GM12874 (cell line): ENCODE results near the gene CTAGE9.
"Not testable (repeated sequence)": the region's sequence is repeated elsewhere in the genome, so short reads cannot be mapped to it uniquely, and the experiment has no call there.

ENCODE experiments used
- CTCF ChIP-seq: IDR thresholded peaks from 2 replicates; pipeline ENCODE4 v1.5.1; 2011; ENCODE audit warnings: low read depth, mild to moderate bottlenecking, control low read depth, low read length, moderate library complexity; ENCODE audit not compliant: insufficient read depth

Gene CTAGE9, protein sequence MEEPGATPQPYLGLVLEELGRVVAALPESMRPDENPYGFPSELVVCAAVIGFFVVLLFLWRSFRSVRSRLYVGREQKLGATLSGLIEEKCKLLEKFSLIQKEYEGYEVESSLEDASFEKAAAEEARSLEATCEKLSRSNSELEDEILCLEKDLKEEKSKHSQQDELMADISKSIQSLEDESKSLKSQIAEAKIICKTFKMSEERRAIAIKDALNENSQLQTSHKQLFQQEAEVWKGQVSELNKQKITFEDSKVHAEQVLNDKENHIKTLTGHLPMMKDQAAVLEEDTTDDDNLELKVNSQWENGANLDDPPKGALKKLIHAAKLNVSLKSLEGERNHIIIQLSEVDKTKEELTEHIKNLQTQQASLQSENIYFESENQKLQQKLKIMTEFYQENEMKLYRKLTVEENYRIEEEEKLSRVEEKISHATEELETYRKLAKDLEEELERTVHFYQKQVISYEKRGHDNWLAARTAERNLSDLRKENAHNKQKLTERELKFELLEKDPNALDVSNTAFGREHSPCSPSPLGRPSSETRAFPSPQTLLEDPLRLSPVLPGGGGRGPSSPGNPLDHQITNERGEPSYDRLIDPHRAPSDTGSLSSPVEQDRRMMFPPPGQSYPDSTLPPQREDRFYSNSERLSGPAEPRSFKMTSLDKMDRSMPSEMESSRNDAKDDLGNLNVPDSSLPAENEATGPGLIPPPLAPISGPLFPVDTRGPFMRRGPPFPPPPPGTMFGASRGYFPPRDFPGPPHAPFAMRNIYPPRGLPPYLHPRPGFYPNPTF

GRCh38 chr6:131710917-131711316 lies at the start of gene CTAGE9:
TSS of gene CTAGE9 (minus strand) at chr6:131711017. CDS start at chr6:131711017, 0 bp downstream.
- not testable (repeated sequence) for TF ChIP-seq CTCF

DNA sequence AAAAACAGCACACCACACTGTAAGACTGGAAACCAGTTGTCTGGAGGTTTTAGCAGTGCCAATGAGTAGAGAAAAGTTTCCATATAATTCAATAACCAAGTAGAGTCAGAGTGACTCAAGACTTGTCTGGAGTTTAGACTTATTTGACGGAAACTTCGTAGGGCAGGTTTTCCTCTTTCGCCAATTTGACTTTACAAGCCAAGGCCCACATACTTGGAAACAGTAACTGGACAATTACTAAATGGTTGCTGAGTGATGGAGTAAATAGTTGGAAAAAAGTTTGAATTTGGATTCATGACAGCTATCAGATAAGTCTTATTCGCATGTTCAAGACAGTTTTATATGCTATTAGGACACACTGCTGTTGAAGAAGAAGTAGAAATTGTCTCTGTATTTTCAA lies 48.1 kb upstream of the CTAGE9 start:
- TF ChIP-seq CTCF, result no peak

DNA sequence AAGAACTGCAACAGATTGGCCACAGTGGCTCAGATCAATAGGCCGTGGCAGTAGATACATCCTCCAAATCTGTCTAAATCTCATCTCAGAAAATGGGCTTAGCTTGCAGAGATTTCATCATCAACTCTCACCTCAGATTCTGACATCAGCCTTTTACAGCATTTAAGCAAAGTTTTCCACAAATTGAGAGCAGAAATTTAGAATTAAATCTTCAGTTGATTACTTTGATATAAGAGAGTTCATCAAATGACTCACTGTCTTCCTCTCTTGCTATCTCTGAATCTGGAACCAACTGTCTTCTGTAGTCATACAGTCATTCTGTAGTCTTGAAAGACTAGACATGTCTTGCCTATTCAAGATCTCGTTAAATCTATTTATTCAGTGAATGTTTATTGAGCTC lies 45.2 kb upstream of the CTAGE9 start:
- no peak for TF ChIP-seq CTCF

DNA sequence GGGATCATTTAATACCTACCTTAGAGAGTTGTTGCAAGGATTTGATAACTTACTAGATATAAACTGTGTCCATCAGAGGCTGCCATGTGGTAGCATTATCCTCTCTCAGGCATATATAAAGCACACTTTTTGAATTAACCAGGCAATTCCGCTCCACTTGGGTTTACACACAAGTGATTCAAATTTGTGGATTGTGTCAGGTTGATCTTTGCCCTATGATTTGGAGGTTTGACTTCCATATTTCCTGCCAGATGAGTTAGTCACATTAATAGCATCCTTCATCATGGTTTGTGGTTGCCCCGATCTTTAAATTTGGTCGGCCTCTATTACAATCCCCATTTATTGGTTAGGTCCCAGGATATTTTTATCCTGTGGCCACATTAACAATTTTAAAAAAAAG lies 44.8 kb upstream of the CTAGE9 start:
- TF ChIP-seq CTCF, result no peak

DNA sequence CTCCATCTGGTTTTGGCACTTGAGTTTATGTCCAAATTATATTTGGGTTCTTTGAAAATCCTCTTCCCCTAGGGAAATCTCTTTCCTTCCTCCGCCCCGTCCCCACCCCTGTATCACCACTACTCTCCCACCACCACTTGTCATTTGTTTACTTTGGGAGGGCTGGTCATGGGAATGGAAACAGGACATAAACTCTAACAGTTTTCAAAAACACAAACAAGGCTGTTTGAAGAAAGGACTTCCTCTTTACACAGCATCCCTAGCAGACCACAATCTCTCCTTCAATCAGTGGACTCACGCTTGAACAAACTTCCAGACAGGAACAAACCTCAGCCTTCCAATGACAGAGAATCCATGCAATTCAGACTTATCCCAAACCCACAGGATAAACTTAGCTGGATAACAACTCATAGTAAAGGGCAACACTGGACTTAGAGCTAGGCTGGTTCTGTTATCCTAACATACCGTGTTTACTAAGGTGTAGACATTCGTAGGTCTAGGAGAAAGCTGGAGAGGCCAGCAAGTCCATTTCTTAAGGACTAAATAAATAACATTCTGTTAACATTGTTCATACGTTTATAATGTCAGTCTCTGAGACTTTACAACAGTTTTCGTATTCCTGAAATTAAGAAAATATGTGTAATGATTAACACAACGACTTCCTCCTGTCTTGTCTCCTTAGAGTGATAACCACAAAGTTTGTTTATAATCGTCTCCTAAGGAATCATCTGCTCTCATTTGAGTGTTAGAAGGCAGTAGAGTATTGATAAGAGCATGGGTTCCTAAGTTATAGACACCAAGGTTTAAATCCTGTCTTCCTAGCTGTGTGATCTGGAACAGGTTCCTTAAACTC lies 44.1 kb upstream of the CTAGE9 start:
- no peak for TF ChIP-seq CTCF

DNA sequence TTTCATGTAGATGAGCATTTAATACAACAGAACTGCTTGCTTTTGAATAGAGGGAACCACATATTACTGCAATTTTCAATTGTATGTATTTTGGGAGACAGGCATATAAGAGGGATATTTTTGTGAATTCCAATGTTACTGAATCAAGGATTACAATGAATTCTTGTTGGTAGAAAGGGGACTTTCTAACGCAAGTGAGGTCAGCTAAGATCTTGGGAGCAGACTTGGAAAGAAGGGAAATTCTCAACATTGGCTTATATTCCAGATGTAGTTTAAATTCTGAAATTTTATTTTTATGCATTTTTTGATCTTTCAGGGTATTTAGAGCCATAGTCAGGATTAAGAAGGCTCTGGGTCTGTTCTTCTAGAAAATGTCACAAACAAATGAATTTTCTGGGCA lies 43.3 kb upstream of the CTAGE9 start:
- TF ChIP-seq CTCF, result no peak

DNA sequence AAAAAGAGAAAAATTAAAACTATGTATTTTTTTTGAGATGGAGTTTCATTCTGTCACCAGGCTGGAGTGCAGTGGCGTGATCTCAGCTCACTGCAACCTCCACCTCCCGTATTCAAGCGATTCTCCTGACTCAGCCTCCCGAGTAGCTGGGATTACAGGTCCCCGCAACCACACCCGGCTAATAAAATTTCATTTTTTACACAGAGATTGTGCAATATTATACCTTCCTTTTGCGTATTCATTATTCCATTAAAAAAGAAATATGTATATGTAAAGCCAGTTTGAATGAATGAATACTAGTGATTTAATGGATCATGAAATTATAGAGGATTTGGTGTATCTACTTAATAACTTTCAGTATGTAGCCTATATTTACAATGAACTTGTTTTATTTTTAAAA lies 38.2 kb upstream of the CTAGE9 start:
- TF ChIP-seq CTCF, result no peak
